PC-3 (cell line): ENCODE results near the gene BEST3.

Experiments used
- CTCF ChIP-seq: fragments of 300-600 bp; sonication (generic); conservative IDR thresholded peaks from 2 replicates; pipeline ENCODE4 v1.5.1; 2017; ENCODE audit warnings: antibody characterized with exemption, low read depth, mild to moderate bottlenecking, low read length
- EZH2 ChIP-seq: fragments of 300-600 bp; sonication (generic); IDR thresholded peaks from one replicate; pipeline ENCODE4 v1.6.1; 2017; ENCODE audit warnings: antibody characterized with exemption, mild to moderate bottlenecking, low read length; ENCODE audit not compliant: unreplicated experiment

GRCh38 chr12:69684466-69684865, 14.6 kb downstream of the BEST3 start:
- no peak for TF ChIP-seq CTCF
- TF ChIP-seq EZH2, result no peak
